CD4-positive, alpha-beta T cell treated with Interleukin-21 for 1 hour (primary cell): ENCODE data around the gene CDC40.
A peak's percentile ranks its signal among the peaks of the same experiment; 100 is the strongest.
"Not testable (repeated sequence)": the region's sequence is repeated elsewhere in the genome, so short reads cannot be mapped to it uniquely, and the experiment has no call there.

Experiments used
- DNase-seq: peaks from one replicate; pipeline ENCODE4 v3.0.0-alpha.2; 2020

The CDC40 gene

GRCh38 chr6:110201151-110201884, 21.1 kb downstream of the CDC40 start:
- DNase-seq: no peak

- no peak for DNase-seq
Measured at GRCh38 chr6:110207652-110208051, 27.4 kb downstream of the CDC40 start.

- no peak for DNase-seq
Measured at GRCh38 chr6:110211753-110212152, 31.5 kb downstream of the CDC40 start.

GRCh38 chr6:110214338-110214737, 34.1 kb downstream of the CDC40 start:
- DNase-seq: no peak

- DNase-seq: no peak
Measured at GRCh38 chr6:110216140-110216539, 35.9 kb downstream of the CDC40 start.

GRCh38 chr6:110217266-110217665, 37.0 kb downstream of the CDC40 start:
- DNase-seq: no peak

GRCh38 chr6:110221738-110222137, 41.5 kb downstream of the CDC40 start:
- DNase-seq: no peak

GRCh38 chr6:110226261-110226660, 46.0 kb downstream of the CDC40 start:
- no peak for DNase-seq

- no peak for DNase-seq
Measured at GRCh38 chr6:110232450-110232849, 52.2 kb downstream of the CDC40 start.

- DNase-seq: peak; percentile 20
Measured at GRCh38 chr6:110233770-110234374, 53.6 kb downstream of the CDC40 start.

- not testable (repeated sequence) for DNase-seq
Measured at GRCh38 chr6:110236007-110236406, 55.8 kb downstream of the CDC40 start.

GRCh38 chr6:110239526-110240274, 59.5 kb downstream of the CDC40 start:
- no peak for DNase-seq

- not testable (repeated sequence) for DNase-seq
Measured at GRCh38 chr6:110244621-110245020, 64.4 kb downstream of the CDC40 start.

GRCh38 chr6:110246378-110246777, 66.2 kb downstream of the CDC40 start:
- no peak for DNase-seq

GRCh38 chr6:110246900-110247546, 66.8 kb downstream of the CDC40 start:
- no peak for DNase-seq

- DNase-seq: no peak
Measured at GRCh38 chr6:110250058-110250457, 69.8 kb downstream of the CDC40 start.

GRCh38 chr6:110250838-110251237, 70.6 kb downstream of the CDC40 start:
- DNase-seq: no peak

- DNase-seq: no peak
Measured at GRCh38 chr6:110255211-110255750, 75.1 kb downstream of the CDC40 start.

- no peak for DNase-seq
Measured at GRCh38 chr6:110256366-110256765, 76.1 kb downstream of the CDC40 start.

- no peak for DNase-seq
Measured at GRCh38 chr6:110265273-110265672, 85.0 kb downstream of the CDC40 start.

GRCh38 chr6:110266996-110267395, 86.8 kb downstream of the CDC40 start:
- no peak for DNase-seq

- DNase-seq: no peak
Measured at GRCh38 chr6:110269623-110270022, 89.4 kb downstream of the CDC40 start.

GRCh38 chr6:110270165-110270564, 89.9 kb downstream of the CDC40 start:
- DNase-seq: no peak
